ENCODE measurements around the gene HEXB.

HEXB gene

GRCh38 chr5:74638544-74638969 is 46.5 kb upstream of the HEXB start:
- ChIA-PET CTCF (interaction anchor here (0.5 to 0.6 kb wide), 2 partner anchors 21 to 1669 kb away, joined by 3 read pairs; no protein-coding TSS in a partner anchor), POLR2A (interaction anchor here (0.8 kb wide), 1 partner anchor 95 kb away, joined by 3 read pairs; no protein-coding TSS in a partner anchor)
- TF ChIP-seq ZNF10 (tag by site-specific recombination; IDR thresholded peaks at IDR 0.05) = no peak
- TF ChIP-seq ZNF600 (tag by site-specific recombination; IDR thresholded peaks at IDR 0.05) = peak; percentile 41; the same call in 1 of the 2 replicates
- peak; percentile 47; the same call in 1 of the 2 replicates for TF ChIP-seq SCRT2 (tag by site-specific recombination; IDR thresholded peaks at IDR 0.05)
- H3K9me3 ChIP-seq (ENCODE audit: control insufficient read depth, insufficient read depth, low read depth, low read length) = no peaks in the 10 kb centered on the region
- H3K4me3 ChIP-seq (ENCODE audit: low read depth, low read length) = peak overlapping the region; percentile 92
- peaks cover 17% of the 10 kb centered on the region for H3K4me1 ChIP-seq (ENCODE audit: control insufficient read depth, insufficient read depth, low read length)
- H3K36me3 ChIP-seq (ENCODE audit: control insufficient read depth in 2 of 2, insufficient read depth in 1 of 2, low read length in 2 of 2) = peaks cover 0 to 20% of the 10 kb centered on the region in 2 experiments
- no peak overlapping the region; the same call in 1 of the 2 replicates for H3K27ac ChIP-seq (ENCODE audit: extremely low read depth, low read depth, low read length)

- ChIA-PET POLR2A (interaction anchor here (0.6 to 2.3 kb wide), 14 partner anchors 8 to 432 kb away, joined by 3 to 29 read pairs (median 5); partner anchors contain the start of gene HEXB), CTCF (interaction anchor here (0.6 to 0.7 kb wide), 4 partner anchors 10 to 583 kb away, joined by 3 read pairs; no protein-coding TSS in a partner anchor)
- peaks cover 17% of the 10 kb centered on the region for H3K4me1 ChIP-seq (ENCODE audit: control insufficient read depth, insufficient read depth, low read length)
- TF ChIP-seq ZBTB17 (tag by site-specific recombination; IDR thresholded peaks at IDR 0.05) = no peak
- no peak for TF ChIP-seq PBX3 (CRISPR knock-in tag; IDR thresholded peaks at IDR 0.05)
- TF ChIP-seq KLF7 (tag by site-specific recombination; IDR thresholded peaks at IDR 0.05; ENCODE audit: borderline replicate concordance) = no peak
- TF ChIP-seq ZNF48 (tag by site-specific recombination; IDR thresholded peaks at IDR 0.05) = no peak
- no peak for TF ChIP-seq ZSCAN4 (tag by site-specific recombination; IDR thresholded peaks at IDR 0.05)
- TF ChIP-seq ZNF341 (tag by site-specific recombination; IDR thresholded peaks at IDR 0.05; ENCODE audit: low read depth) = peak; percentile 62
- no peak for TF ChIP-seq ZNF610 (tag by site-specific recombination; IDR thresholded peaks at IDR 0.05; ENCODE audit: borderline replicate concordance)
- no peak for TF ChIP-seq SP3 (tag by site-specific recombination; IDR thresholded peaks at IDR 0.05)
- no peak for TF ChIP-seq HOXA7 (CRISPR knock-in tag; IDR thresholded peaks at IDR 0.05; ENCODE audit: borderline replicate concordance)
- no peak for TF ChIP-seq ZNF114 (tag by site-specific recombination; IDR thresholded peaks at IDR 0.05)
- no peak for TF ChIP-seq GFI1B (tag by site-specific recombination; IDR thresholded peaks at IDR 0.05)
- 0 out of 2 replicates have a peak, but pooled peaks have one; percentile 22 for TF ChIP-seq ZSCAN30 (tag by site-specific recombination; IDR thresholded peaks at IDR 0.05)
- no peak for TF ChIP-seq ZNF324 (tag by site-specific recombination; IDR thresholded peaks at IDR 0.05)
- peak; percentile 35; the same call in 1 of the 2 replicates for TF ChIP-seq KLF10 (tag by site-specific recombination; IDR thresholded peaks at IDR 0.05)
- no peak for TF ChIP-seq ZNF596 (tag by site-specific recombination; IDR thresholded peaks at IDR 0.05)
- TF ChIP-seq FEZF1 (tag by site-specific recombination; IDR thresholded peaks at IDR 0.05) = peak; percentile 62
- no peak for TF ChIP-seq ZNF624 (tag by site-specific recombination; IDR thresholded peaks at IDR 0.05)
- TF ChIP-seq PRDM1 (tag by site-specific recombination; IDR thresholded peaks at IDR 0.05) = no peak
- H3K4me3 ChIP-seq (ENCODE audit: low read depth, low read length) = peak overlapping the region; percentile 92
- no peaks in the 10 kb centered on the region for H3K9me3 ChIP-seq (ENCODE audit: control insufficient read depth, insufficient read depth, low read depth, low read length)
- H3K27ac ChIP-seq (ENCODE audit: extremely low read depth, low read depth, low read length) = peak overlapping the region; percentile 98; the same call in 1 of the 2 replicates
- H3K36me3 ChIP-seq (ENCODE audit: control insufficient read depth in 2 of 2, insufficient read depth in 1 of 2, low read length in 2 of 2) = peaks cover 0 to 20% of the 10 kb centered on the region in 2 experiments
Measured at GRCh38 chr5:74638970-74639806, 45.8 kb upstream of the HEXB start.
